NCI-H82 treated with DMSO at 0.1 percent for 48 hours (cell line): ENCODE data around the gene VWA3B.
A peak's percentile ranks its signal among the peaks of the same experiment; 100 is the strongest.
"Not testable (repeated sequence)": the region's sequence is repeated elsewhere in the genome, so short reads cannot be mapped to it uniquely, and the experiment has no call there.

Experiments
- DNase-seq: peaks from one replicate; lab custom pipeline; 2025; ENCODE audit not compliant: unreplicated experiment; lab: John Stamatoyannopoulos, UW

VWA3B gene

DNA sequence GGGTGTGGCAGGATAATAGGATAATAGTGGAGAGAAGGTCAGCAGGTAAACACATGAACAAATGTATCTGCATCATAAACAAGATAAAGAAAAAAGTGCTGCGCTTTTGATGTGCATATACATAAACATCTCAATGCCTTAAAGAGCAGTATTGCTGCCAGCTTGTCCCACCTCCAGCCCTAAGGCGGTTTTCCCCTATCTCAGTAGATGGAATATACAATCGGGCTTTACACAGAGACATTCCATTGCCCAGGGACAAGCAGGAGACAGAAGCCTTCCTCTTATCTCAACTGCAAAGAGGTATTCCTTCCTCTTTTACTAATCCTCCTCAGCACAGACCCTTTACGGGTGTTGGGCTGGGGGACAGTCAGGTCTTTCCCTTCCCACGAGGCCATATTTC lies 43.1 kb downstream of the VWA3B start:
- DNase-seq, result not testable (repeated sequence)

DNA sequence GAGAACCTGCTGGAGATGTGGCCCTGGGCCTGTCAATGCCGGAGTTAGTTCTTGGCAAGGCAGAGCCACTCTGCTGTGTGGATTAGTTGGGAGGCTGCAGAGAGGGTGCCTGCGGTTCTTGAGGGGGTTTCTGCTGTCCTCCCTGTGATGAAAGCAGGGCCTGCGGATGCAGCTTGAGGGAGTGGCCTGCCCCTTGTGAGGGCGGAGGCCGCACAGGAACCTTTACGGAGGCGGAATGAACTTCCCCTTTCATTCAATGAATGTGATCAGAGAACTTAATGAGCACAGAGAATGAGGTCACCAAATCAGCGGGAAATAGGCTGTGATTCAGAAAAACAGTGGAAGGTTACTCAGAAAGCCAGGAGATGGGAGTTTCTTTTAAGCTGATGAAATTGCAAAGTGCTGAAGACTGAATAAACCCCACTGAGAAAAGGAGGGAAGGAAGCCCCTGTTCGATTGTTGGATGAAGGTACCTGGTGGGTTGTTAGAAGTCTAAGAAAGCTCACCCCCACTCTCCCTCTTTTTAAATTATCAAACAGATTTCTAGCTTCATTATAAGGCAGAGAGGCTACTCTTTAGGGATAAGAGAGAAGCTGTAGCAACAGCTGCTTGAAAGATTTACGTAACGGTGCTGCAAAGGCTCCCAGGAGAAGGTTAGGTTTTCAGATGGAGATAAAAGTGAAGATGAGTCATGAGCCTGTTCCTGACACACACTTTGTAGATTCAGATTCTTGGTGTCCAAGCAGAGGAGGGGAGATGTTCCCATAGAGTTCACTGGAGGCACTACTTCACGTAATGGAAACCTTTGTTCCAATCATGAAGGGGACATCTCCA lies 47.4 kb downstream of the VWA3B start:
- DNase-seq, result no peak

DNA sequence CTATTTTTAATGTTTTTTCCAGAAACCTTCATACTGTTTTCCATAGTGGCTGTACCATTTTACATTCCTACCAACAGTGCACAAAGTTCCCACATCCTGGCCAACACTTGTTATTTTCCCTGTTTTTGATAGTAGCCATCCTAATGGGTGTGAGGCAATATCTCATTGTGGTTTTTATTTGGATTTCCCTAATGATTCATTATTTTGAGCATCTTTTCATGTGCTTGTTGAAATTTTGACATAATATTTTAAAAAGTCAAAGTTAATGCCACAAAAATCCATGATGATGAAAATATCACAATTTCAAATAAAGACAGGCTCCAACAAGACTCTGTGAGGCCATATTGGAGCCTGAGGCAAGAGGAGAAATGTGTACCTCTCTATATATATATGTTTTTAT lies 50.2 kb downstream of the VWA3B start:
- DNase-seq, result no peak

DNA sequence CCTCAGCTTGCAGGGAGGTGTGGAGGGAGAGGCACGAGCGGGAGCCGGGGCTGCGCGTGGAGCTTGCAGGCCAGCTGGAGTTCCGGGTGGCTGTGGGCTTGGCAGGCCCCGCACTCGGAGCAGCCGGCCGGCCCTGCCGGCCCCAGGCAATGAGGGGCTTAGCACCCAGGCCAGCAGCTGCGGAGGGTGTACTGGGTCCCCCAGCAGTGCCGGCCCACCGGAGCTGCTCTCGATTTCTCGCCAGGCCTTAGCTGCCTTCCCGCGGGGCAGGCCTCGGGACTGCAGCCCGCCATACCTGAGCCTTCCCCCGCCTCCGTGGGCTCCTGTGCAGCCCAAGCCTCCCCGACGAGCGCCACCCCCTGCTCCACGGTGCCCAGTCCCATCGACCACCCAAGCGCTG lies 52.0 kb downstream of the VWA3B start:
- DNase-seq, result not testable (repeated sequence)

DNA sequence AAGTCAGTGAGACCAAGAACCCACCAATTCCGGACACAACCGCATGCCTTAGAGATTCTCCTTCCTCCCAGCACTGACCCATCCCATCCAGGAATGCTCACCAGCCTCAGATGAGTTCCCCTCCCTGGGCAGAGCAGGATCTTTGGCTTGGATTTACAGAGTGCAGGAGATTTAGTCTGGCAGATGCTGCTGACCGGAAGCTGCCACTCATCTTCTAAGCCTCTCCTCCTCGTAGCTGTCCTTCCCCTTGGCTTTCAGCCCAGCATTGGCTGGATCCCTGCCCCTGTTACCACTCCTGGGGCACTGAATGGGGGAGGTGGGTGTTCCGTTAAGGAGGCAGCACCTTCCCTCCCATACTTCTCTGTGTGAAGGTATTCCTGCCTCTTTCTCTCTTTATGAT lies 53.2 kb downstream of the VWA3B start:
- peak; percentile 22 for DNase-seq

DNA sequence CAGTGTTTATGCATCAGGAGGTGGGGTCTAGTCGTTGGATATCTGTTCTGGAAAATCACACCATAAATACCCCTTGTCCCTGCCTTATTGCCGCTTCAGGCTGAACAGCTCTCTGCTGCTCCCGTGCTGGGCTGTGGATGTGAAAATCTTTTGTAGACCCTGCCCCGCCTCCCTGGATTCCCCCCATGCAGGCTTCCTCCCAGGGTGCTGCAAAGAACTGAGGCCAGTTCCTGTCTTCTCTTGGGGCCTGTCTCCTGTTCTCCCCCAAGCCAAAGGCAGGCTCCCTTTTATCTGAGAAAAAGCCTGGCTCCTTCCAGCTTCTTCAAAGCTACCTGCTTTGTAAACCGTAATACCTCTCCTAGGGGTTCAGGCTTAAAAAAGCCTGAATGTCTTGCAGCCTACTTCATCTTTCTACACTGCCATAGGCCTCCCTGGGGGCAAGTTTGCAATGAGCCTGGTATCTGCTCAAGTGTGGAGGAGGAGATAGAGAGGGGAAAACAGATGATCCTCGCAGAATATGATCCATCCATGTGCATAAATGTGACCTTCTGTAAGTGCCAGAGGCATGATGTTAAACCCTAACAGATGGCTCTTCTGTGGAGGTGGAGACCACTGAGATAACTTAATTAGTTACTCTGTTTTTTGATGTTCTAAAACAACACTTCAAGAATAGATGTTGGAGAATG lies 55.3 kb downstream of the VWA3B start:
- DNase-seq, result peak; percentile 20

DNA sequence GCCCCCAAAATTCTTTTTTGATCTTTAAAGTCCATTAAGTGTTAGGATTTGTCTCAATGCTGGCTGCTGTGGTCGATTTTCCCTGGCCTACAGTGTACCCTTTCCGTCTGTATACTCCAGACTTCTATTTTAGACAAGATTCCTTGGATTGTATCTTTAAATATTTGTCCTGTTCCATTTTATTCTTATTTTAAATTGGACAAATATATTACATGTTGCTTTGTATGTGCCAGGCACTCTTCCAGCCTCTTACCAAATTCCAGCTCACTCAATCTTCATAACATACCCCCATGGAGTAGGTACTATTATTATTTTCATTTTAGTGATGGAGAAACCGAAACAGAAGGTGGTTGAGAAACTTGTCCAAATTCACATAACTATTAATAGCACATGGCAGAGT lies 58.1 kb downstream of the VWA3B start:
- no peak for DNase-seq

DNA sequence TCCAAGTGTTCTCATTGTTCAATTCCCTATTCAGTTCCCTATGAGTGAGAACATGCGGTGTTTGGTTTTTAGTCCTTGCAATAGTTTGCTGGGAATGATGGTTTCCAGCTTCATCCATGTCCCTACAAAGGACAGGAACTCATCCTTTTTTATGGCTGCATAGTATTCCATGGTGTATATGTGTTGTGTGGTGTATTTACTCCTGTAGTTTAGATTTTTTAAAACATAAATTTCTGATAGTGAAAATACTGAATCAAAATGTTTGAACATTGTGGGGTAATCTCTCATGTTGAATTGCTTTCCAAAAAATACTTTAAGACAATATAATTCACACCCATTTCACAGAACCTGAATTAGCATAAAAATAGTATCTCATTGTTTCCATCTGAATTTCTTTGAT lies 60.9 kb downstream of the VWA3B start:
- not testable (repeated sequence) for DNase-seq

DNA sequence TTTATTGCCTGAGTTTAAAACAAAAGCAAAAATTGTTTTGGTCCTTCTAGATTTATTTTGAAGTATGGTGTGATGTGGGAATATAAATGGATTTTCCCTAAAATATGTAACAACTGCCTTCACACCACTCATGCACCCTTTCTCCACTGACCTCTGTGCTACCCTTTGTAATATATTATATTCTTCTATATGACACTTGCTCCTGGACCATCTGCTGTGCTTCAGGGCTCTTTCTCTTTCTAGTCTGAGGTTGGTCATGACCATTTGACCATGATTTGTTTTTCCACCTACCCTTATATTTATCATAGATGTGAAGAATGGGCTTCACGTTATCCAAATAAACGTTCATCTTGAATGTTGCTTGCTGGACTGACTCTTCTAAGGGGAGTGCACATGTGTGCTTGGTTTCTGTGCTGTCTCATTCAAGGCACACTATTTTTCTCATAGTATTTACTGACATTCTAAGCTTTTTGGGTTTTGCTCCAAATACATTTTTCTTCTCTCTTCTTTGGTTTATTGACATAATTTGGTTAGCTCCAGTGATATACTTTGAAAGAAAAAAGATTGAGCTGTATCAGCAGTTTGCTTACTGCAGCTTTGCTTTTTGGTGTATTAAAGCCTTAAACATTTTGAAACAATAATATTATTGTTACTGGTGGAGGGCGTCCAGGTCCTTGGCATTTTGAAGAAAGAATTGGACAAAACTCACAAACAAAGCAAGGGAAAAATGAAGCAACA lies 61.8 kb downstream of the VWA3B start:
- no peak for DNase-seq

DNA sequence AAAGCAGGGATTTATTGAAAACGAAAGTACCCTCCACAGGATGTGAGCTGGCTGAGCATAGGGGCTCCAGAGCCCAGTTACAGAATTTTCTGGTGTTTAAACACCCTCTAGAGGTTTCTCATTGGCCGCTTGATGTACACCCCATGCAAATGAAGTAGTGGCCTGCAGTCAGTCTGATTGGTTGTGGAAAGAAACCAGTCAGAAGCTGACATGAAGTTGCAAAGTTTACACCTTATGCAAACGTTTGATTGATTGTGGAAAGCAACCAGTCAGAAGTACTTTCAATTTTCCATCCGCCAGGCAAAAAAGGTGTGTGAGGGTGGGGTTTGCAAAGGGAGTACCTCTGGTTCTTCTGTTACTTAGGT lies 62.3 kb downstream of the VWA3B start:
- no peak for DNase-seq

DNA sequence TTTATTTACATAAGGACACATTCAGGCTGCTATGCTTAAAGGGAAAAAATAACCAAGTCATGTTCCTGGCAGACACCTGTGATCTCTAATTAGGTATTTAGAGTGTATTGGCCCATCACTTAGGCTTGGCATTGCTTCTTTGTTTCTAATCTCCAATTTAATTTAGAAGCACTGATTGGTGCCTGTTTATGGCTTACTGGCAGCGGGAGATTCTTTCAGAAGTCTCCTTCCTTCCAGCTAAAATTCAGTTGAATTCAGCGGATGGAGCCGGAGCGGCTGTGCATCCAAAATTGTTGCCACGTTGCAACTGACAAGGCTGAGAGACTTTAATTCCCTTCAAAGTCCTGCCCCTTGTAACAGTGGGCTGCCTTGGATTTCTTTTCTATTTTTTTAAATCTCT lies 66.5 kb downstream of the VWA3B start:
- no peak for DNase-seq

DNA sequence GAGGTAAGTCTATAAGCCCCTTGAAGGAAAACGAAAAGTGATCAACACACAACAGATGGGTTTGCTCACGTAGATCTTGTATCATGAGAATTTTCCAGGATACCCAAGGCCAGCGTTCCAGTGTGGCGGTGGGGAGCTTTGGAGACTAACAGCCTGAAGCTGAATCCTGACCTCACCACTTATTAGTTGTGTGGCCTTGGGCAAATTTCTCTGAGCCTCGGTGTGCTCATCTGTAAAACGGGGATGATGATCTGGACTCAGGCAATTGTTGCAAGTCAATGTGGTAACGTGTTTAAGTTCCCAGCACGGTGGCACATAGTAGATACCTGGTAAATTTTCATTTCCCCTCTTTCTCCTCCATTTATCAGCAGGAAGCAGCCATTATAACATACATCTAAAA lies 68.3 kb downstream of the VWA3B start:
- DNase-seq, result no peak

DNA sequence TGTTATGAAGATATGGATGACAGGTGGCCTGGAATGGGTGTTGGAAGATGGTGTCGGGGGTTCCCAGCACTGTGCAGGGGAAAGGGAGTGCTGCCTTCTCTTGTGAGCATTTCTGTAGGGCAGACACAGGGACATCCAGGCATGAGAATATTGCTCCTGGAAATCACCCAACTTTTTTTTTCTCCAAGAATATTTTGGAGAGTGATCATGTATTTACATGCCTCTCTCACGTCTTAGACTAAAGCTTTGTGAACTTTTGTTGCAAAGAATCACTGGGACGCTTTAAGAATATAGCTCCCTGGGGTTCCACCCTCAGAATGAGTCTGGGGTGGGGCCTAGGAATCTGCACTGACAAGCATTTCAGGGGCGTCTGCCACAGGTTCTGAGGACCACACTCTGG lies 68.7 kb downstream of the VWA3B start:
- no peak for DNase-seq

DNA sequence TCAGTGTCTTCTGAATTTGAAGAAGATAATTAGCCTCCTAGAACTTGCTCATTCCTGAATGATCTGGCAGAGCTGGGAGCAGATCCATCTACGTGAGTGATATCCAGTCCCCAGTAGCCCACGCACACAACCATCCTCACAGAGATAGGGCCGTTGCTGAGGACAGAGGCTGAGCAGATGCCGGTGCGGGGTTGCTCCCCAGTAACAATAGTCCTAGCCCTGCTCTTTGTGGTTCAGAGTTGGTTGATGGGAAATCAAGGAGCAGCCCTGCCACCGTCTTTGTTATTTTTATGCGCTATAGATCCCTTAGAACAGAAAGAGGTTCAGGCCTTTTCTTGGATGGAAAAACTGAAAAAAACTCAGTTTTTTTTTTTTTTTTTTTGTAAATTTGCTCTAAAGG lies 69.3 kb downstream of the VWA3B start:
- no peak for DNase-seq

DNA sequence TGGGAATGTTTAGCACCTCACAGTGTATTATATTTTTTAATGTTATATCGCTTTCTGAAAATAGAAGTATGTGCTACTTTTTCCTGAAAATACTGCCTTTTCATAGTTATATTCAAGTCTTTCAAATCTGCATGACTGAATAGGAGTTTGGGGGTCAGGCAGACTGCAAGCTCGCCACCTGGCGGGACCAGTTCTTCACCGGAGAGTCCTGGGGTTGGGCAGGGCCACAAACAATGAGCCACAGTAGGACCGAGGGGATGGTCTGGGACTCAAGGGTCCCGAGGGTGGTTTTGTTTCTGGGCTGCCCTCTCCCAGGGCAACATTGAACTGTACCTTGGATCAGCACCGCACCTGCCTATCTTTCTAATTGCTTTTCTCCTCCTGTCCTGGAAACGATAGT lies 70.6 kb downstream of the VWA3B start:
- no peak for DNase-seq

DNA sequence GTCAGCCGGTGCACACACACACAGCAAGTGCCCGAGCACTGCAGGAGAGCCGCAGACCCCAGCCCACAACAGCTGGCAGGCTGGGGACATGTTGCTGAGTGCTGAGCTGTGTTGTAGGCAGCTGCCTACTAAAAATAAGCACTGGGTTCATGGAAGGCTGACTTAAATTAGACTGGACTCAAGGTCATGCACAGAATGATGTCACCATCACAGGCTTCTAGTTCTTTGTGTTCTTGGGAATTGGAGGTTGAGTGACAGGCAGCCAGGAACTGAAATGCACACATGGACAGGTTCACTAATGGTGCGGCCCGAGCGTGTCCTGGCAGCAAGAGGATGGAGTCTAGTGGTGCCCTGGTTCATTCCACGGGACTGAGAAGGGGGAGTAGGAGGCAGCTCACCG lies 71.3 kb downstream of the VWA3B start:
- DNase-seq, result no peak

DNA sequence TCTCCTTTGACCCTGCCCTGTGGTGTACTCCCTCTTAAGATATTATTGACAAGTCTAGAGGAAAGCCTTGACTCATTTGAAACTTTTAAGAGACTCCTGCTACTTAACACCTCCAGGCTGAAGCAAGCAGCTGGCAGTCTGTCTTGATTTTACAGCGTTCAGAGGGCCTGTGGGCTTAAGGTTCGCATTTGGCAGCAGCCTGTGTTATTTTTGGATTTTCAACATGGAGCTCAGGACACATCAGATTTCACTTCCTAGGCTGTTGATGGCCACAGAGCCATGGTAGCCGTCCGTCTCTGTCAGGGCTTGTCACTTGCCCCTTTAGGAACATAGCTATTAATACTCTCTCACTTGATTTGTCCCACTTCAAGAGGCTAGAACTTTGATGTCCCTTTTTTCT lies 73.6 kb downstream of the VWA3B start:
- DNase-seq, result no peak

DNA sequence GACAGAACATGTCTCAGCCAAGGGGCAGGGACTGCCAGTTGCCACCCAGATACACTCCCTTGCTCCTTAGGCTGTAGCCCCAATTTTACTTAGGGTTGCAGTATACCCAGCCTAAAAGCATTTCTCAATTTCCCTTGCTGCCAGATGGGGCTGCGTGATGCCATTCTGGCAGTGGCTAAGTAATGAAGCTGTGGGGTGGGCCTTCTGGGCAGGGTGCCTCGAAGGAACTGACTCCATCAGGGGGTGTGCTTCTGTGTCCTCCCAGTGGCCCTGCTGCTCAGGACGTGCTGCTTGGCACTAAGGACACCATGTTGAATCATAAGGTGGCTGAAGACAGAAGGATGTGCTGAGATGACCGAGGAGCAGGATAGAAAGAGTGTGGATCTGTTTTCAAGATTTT lies 74.2 kb downstream of the VWA3B start:
- no peak for DNase-seq

DNA sequence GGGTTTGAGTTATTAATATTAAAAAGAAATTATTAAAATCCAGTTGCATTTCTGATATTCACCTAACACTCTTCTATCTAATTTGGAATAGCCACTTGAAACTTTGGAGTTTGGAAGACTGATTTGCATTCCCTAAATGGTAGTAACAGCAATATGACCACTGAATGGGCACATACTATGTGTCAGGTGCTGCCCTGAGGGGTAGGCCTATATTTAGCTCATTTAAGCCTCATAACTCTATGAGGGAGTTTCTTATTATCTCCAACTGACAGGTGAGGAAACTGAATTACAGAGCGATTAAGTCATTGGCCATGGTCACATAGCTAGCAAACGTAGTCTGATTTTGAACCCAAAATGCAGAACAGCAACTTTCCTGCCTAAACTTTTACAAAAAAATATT lies 77.3 kb downstream of the VWA3B start:
- DNase-seq, result no peak

DNA sequence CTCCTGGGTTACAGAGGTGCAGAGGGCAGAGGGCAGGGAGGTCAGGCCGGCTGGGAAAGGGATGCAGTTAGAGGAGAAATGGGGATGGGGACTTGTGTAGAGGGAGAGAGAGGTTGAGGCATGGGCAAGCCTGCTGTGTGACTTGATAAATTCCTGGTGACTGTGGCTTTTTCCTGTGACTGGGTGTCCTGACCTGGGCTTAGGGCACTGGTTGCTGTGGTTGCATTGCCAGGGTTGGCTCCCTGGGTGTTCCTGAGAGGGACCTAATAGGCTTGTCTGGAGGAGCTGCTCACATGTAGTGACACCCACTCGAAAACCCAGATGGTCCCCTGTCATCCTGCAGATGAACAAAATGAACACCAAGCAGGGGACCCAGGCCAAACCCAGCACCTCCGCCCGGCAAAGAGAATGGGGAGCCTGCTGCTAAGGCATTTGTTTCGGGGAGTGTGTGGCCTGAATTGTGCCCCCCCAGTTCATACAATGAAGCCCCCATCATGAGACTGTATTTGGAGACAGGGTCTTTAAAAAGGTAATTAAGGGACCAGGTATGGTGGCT lies 78.6 kb downstream of the VWA3B start:
- no peak for DNase-seq

DNA sequence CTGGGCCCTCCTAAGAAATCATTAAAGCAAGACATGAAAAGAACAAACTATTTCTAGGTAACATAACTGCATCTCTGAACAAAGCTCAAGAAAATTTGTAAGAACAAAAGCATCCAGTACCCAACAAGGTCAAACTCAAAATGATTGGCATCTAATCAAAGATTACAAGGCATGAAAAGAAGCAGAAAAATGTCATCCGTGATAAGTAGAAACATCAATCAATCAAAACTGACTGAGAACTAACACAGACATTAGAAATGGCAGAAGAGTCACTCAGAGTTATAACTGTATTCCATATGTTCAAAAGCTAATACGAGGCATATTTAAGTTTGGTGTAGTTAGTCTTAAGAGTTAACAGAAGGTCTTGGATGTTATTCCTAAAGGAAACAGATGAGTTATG lies 80.9 kb downstream of the VWA3B start:
- DNase-seq, result no peak

DNA sequence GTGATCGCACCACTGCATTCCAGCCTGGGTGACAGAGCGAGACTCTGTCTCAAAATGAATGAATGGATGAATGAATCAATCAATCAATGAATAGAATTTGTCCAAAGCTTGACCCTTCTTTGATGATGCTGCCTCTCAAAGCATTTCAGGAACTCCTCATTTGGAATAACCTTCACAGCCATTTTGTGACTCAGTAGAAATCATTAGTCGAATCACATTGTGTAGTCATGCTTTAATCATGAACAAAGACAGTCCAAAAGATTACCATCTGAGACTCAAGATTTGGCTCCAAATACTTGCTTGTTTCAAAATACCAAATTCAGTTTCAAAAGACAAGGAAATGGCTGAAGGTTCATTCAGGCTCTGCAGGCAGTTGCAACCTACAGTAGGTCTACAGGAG lies 83.1 kb downstream of the VWA3B start:
- no peak for DNase-seq
